ENCODE results near the gene FIG4.
"Not testable (repeated sequence)": the region's sequence is repeated elsewhere in the genome, so short reads cannot be mapped to it uniquely, and the experiment has no call there.

Gene FIG4

GRCh38 chr6:109801794-109802193 is 110.7 kb downstream of the FIG4 start:
- no peak for DNase-seq

GRCh38 chr6:109804020-109804419 is 112.9 kb downstream of the FIG4 start:
- no peak for DNase-seq

GRCh38 chr6:109807881-109808280 is 116.8 kb downstream of the FIG4 start:
- no peak for DNase-seq

- no peak for DNase-seq
Measured at GRCh38 chr6:109808837-109809236, 117.7 kb downstream of the FIG4 start.

- no peak for DNase-seq
Measured at GRCh38 chr6:109815054-109815453, 124.0 kb downstream of the FIG4 start.

- no peak for DNase-seq
Measured at GRCh38 chr6:109816452-109817374, 125.6 kb downstream of the FIG4 start.

- no peak for DNase-seq
Measured at GRCh38 chr6:109820706-109821350, 129.7 kb downstream of the FIG4 start.

GRCh38 chr6:109821428-109821827 is 130.3 kb downstream of the FIG4 start:
- no peak for DNase-seq

- no peak for DNase-seq
Measured at GRCh38 chr6:109824105-109824504, 133.0 kb downstream of the FIG4 start.

- no peak for DNase-seq
Measured at GRCh38 chr6:109826551-109826950, 135.5 kb downstream of the FIG4 start.

- DNase-seq = not testable (repeated sequence)
Measured at GRCh38 chr6:109831352-109831751, 140.3 kb downstream of the FIG4 start.

- DNase-seq = no peak
Measured at GRCh38 chr6:109834131-109834530, 143.0 kb downstream of the FIG4 start.

GRCh38 chr6:109834595-109835437 is 143.7 kb downstream of the FIG4 start:
- no peak for DNase-seq

- no peak for DNase-seq
Measured at GRCh38 chr6:109840034-109840433, 148.9 kb downstream of the FIG4 start.

GRCh38 chr6:109840796-109841195 is 149.7 kb downstream of the FIG4 start:
- no peak for DNase-seq

GRCh38 chr6:109841869-109842268 is 150.8 kb downstream of the FIG4 start:
- DNase-seq = no peak

GRCh38 chr6:109852713-109853112 is 161.6 kb downstream of the FIG4 start:
- no peak for DNase-seq

- no peak for DNase-seq
Measured at GRCh38 chr6:109853426-109853825, 162.3 kb downstream of the FIG4 start.

- no peak for DNase-seq
Measured at GRCh38 chr6:109853951-109854350, 162.9 kb downstream of the FIG4 start.

- DNase-seq = no peak
Measured at GRCh38 chr6:109854541-109855308, 163.6 kb downstream of the FIG4 start.

- not testable (repeated sequence) for DNase-seq
Measured at GRCh38 chr6:109855476-109856040, 164.5 kb downstream of the FIG4 start.

- DNase-seq = no peak
Measured at GRCh38 chr6:109861946-109862345, 170.8 kb downstream of the FIG4 start.

Data from CD4-positive, alpha-beta T cell treated with Interferon alpha-2 for 1 hour (primary cell).